ENCODE measurements around the gene LRP3.
"Not testable (repeated sequence)": the region's sequence is repeated elsewhere in the genome, so short reads cannot be mapped to it uniquely, and the experiment has no call there.

LRP3 gene

GRCh38 chr19:33193865-33194362 lies at the start of gene LRP3:
Gene LRP3, plus strand, starts transcription at chr19:33194330. Its CDS starts 456 bp downstream, at chr19:33194786.
- TF ChIP-seq CTCF (IDR thresholded peaks at IDR 0.05; ENCODE audit: insufficient read depth, low read depth, low read length, missing control alignments) = no peak
- peak within 1 kb of the TSS; percentile 51 for H3K4me3 ChIP-seq (ENCODE audit: low read length)
- DNase-seq (ENCODE audit: low read depth) = peak; percentile 32

- TF ChIP-seq CTCF (IDR thresholded peaks at IDR 0.05; ENCODE audit: insufficient read depth, low read depth, low read length, missing control alignments) = no peak
- DNase-seq (ENCODE audit: low read depth) = no peak
- no peak overlapping the region for H3K4me3 ChIP-seq (ENCODE audit: low read length)
These were observed 47.9 kb upstream of the LRP3 start for GRCh38 chr19:33146209-33146608.

- H3K4me3 ChIP-seq (ENCODE audit: low read length) = no peak overlapping the region
- TF ChIP-seq CTCF (IDR thresholded peaks at IDR 0.05; ENCODE audit: insufficient read depth, low read depth, low read length, missing control alignments) = no peak
- DNase-seq (ENCODE audit: low read depth) = no peak
These were observed 46.6 kb upstream of the LRP3 start for GRCh38 chr19:33147538-33147937.

- TF ChIP-seq CTCF (IDR thresholded peaks at IDR 0.05; ENCODE audit: insufficient read depth, low read depth, low read length, missing control alignments) = no peak
- H3K4me3 ChIP-seq (ENCODE audit: low read length) = no peak overlapping the region
- DNase-seq (ENCODE audit: low read depth) = peak; percentile 32
These were observed 43.1 kb upstream of the LRP3 start for GRCh38 chr19:33150852-33151518.

- H3K4me3 ChIP-seq (ENCODE audit: low read length) = no peak overlapping the region
- TF ChIP-seq CTCF (IDR thresholded peaks at IDR 0.05; ENCODE audit: insufficient read depth, low read depth, low read length, missing control alignments) = no peak
- DNase-seq (ENCODE audit: low read depth) = peak; percentile 23
These were observed 42.0 kb upstream of the LRP3 start for GRCh38 chr19:33152176-33152575.

GRCh38 chr19:33152625-33153024 lies 41.5 kb upstream of the LRP3 start:
- H3K4me3 ChIP-seq (ENCODE audit: low read length); DNase-seq (ENCODE audit: low read depth): not testable (repeated sequence)

- DNase-seq (ENCODE audit: low read depth) = not testable (repeated sequence)
These were observed 39.8 kb upstream of the LRP3 start for GRCh38 chr19:33154313-33154712.

GRCh38 chr19:33156334-33156733 lies 37.8 kb upstream of the LRP3 start:
- no peak for TF ChIP-seq CTCF (IDR thresholded peaks at IDR 0.05; ENCODE audit: insufficient read depth, low read depth, low read length, missing control alignments)
- DNase-seq (ENCODE audit: low read depth) = peak; percentile 47
- H3K4me3 ChIP-seq (ENCODE audit: low read length) = no peak overlapping the region

More at GRCh38 chr19:33154313-33154712, 39.8 kb upstream of the LRP3 start:
- not testable (repeated sequence) for H3K4me3 ChIP-seq (ENCODE audit: low read length)
